ENCODE data around the gene AKAP8L. TPM values are rescaled to one million over a fixed set of nuclear protein-coding genes. Genes with fewer than 3 reads are reported as not detected.
A peak's percentile ranks its signal among the peaks of the same experiment; 100 is the strongest.

The AKAP8L gene
- total RNA-seq, 1 donor from 2014 or later = 89.9 TPM

GRCh38 chr19:15461694-15462093, 42.9 kb upstream of the AKAP8L start:
- DNase-seq (ENCODE audit: low read depth) = no peak
- H3K4me3 ChIP-seq (ENCODE audit: low read depth, low read length) = no peak overlapping the region
- TF ChIP-seq CTCF (conservative IDR thresholded peaks at IDR 0.05; ENCODE audit: low read depth, low read length) = no peak

DNA sequence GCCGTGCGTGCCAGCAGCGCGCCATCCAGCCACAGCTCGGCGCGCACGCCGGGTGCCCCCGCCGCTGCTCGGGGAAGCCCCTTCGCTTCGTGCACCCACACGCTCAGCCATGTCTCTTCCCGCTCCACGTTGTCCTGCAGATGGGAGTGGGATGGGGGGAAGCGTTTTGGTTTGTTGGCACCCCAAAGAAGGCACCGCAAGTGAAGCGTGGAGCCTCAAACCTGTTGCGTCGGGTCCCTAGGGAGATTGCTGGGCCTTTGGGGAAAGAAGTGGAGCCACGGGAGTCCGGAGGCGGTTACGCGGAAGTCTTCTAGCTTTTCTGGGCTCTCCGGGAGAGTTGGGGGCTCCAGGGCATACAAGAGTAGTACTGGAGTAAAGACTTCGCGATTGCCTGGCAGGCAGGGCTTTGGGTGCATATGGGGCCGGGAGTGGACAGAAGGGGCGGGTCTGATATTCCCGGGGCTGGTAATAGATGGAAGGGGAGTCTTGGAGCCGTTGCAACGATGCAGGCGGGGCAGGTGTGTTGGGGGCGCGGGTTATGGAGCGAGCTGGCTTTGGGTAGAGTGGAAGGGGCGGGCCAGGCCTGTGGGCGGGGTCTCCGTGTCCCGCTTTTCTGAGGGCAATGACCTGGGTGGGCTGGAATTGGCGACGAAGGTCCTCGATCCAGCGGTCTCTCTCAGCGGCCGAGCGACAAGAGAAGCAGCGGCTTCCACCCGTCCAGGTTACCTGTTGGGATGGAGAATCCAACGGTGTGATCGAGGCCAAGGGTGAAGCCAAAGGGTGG, 39.1 kb upstream of the AKAP8L start:
- no peak overlapping the region for H3K4me3 ChIP-seq (ENCODE audit: low read depth, low read length)
- no peak for TF ChIP-seq CTCF (conservative IDR thresholded peaks at IDR 0.05; ENCODE audit: low read depth, low read length)
- no peak for DNase-seq (ENCODE audit: low read depth)

DNA sequence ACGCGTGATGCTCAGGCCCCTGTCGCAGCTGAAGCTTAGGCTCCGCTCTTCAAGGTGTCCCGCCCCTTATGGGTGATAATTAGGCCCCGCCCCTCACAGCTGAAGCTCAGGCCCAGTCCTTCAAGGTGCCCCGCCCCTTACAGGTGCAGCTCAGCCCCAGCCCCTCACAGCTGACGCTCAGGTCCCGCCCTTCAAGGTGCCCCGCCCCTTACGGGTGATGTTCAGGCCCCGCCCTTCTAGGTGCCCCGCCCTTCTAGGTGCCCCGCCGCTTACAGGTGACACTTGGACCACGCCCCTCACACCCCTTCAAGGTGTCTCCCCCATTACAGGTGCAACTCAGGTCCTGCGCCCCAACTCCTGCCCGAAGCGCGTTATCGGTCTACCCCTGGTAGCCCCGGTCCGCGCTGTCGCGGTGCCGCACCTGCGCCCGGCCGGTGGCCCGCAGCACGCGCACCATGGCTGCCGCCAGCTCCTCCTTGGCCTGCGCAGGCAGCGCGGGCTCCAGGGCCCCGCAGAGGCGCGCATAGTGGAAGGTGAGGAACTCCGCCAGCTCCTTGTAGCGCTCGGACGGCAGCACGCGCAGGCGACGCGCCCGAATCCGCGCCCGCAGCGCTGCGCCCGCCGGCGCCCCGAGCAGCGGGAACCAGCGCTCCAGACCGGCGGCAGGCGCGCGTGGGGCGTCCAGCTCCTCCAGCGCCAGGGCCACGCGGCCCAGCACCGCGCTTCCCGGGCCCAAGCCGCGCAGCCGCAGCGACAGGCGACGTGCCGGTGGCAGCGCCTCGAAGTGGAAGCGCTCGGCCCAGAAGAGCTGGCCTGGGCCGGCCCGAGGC, 38.3 kb upstream of the AKAP8L start:
- DNase-seq (ENCODE audit: low read depth) = no peak
- TF ChIP-seq CTCF (conservative IDR thresholded peaks at IDR 0.05; ENCODE audit: low read depth, low read length) = no peak
- H3K4me3 ChIP-seq (ENCODE audit: low read depth, low read length) = no peak overlapping the region

- no peak for TF ChIP-seq CTCF (conservative IDR thresholded peaks at IDR 0.05; ENCODE audit: low read depth, low read length)
- H3K4me3 ChIP-seq (ENCODE audit: low read depth, low read length) = no peak overlapping the region
- DNase-seq (ENCODE audit: low read depth) = no peak
These were observed 37.7 kb upstream of the AKAP8L start for GRCh38 chr19:15456441-15456840.

GRCh38 chr19:15455996-15456395, 37.2 kb upstream of the AKAP8L start:
- no peak for DNase-seq (ENCODE audit: low read depth)
- no peak for TF ChIP-seq CTCF (conservative IDR thresholded peaks at IDR 0.05; ENCODE audit: low read depth, low read length)
- H3K4me3 ChIP-seq (ENCODE audit: low read depth, low read length) = no peak overlapping the region

- no peak overlapping the region for H3K4me3 ChIP-seq (ENCODE audit: low read depth, low read length)
- DNase-seq (ENCODE audit: low read depth) = no peak
- peak; percentile 43 for TF ChIP-seq CTCF (conservative IDR thresholded peaks at IDR 0.05; ENCODE audit: low read depth, low read length)
These were observed 35.4 kb upstream of the AKAP8L start for GRCh38 chr19:15453906-15454860.

Data from epithelial cell of proximal tubule (primary cell).